Measurements from ENCODE around the gene AAK1.

The AAK1 gene

DNA sequence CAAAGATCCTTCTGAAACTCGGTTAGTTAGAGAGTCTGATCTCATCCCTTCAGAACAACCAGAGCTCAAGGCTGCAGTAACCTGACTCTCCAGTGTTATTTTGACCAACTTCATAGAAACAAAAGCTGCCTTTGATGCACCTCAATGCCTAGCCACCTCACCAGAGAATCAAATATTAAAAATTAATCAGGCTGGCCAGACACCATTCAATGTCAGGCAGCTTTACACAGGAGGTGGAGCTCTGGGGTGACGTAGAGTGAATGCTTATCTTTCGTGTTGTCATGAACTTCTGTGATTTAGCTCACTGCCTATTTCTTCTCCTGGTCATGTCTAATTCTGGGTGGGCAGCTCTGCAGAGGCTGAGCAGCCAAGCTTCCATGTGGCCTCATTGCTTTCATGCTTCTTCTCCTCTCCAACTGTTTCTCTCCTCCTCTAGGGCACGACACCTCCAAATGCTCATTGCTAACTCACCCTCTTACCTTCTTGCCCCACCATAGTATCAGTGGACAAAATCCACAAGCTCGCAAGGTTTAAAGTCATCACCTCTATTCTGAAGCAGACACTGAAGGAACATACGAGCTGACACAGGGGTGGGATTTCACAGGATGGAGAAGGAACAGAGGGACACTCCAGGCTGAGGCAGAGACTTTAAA lies 39.4 kb downstream of the AAK1 start:
- H3K4me3 ChIP-seq (ENCODE audit: low read depth, low read length), result no peak overlapping the region
- DNase-seq (ENCODE audit: low read depth), result no peak
- TF ChIP-seq, protein P1, sequence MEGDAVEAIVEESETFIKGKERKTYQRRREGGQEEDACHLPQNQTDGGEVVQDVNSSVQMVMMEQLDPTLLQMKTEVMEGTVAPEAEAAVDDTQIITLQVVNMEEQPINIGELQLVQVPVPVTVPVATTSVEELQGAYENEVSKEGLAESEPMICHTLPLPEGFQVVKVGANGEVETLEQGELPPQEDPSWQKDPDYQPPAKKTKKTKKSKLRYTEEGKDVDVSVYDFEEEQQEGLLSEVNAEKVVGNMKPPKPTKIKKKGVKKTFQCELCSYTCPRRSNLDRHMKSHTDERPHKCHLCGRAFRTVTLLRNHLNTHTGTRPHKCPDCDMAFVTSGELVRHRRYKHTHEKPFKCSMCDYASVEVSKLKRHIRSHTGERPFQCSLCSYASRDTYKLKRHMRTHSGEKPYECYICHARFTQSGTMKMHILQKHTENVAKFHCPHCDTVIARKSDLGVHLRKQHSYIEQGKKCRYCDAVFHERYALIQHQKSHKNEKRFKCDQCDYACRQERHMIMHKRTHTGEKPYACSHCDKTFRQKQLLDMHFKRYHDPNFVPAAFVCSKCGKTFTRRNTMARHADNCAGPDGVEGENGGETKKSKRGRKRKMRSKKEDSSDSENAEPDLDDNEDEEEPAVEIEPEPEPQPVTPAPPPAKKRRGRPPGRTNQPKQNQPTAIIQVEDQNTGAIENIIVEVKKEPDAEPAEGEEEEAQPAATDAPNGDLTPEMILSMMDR (IDR thresholded peaks at IDR 0.05; ENCODE audit: insufficient read depth, low read depth, low read length, missing control alignments), result no peak

DNA sequence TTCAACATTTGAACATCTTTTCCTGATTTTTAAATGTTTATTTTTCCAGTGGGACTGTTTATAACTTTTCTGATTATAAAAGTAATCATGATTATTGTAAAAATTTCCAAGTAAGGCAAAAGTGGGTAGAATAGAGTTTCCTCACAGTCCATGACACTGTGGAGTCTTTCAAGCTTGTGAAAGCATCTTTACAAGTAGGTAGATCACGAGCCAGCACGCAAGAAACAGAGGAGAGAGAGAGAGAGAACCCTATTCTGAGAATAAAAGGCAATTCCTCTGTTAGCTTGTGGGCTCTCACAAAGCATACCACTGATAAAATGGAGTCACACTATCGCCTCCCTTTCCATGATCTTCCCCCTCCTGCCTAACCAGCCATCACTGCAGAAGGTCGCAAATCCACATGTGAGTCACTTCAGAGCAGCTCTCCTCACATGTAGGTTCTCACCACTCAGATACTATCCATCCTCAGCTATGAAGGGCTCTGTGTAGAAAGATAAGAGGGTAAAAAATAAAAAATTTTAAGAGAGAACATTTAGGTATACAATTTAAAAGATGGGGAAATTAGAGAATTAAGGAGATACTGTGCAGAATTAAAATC lies 40.3 kb downstream of the AAK1 start:
- TF ChIP-seq, protein P1 (IDR thresholded peaks at IDR 0.05; ENCODE audit: insufficient read depth, low read depth, low read length, missing control alignments), result no peak
- DNase-seq (ENCODE audit: low read depth), result no peak
- H3K4me3 ChIP-seq (ENCODE audit: low read depth, low read length), result no peak overlapping the region

DNA sequence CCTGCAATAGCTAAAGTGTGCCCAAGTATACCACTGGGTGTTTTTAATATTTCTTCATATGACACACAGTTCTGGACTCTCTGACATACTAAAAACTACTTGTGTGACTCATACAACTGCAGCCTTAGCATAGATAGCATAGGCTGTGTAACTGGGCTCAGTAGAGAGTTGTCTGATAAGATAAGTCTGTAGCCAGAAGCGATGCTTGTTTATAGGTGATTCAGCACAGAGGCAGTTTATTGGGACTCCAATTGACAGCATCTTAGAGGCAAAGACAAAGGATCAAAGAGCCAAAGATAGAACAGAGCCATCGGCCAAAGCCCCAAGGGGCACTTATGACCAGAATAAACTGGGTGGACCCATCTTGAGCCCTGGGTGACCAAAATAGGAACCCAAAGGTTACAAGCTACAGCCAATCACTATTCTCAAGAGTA lies 42.3 kb downstream of the AAK1 start:
- DNase-seq (ENCODE audit: low read depth), result no peak
- H3K4me3 ChIP-seq (ENCODE audit: low read depth, low read length), result no peak overlapping the region
- TF ChIP-seq, protein P1 (IDR thresholded peaks at IDR 0.05; ENCODE audit: insufficient read depth, low read depth, low read length, missing control alignments), result no peak

DNA sequence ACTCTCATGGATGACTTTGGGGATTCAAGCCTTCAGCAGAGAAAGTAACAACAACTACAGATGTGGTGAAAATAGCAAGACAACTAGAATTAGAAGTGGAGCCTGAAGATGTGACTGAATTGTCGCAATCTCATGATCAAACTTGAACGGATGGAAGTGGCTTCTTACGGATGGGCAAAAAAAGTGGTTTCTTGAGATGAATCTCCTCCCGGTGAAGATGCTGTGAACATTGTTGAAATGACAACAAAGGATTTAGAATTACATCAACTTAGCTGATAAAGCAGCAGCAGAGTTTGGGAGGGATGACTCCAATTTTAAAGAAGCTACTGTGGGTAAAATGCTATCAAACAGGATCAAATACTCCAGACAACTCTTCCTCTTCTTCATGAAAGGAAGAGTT lies 43.1 kb downstream of the AAK1 start:
- DNase-seq (ENCODE audit: low read depth), result no peak
- H3K4me3 ChIP-seq (ENCODE audit: low read depth, low read length), result no peak overlapping the region
- TF ChIP-seq, protein P1 (IDR thresholded peaks at IDR 0.05; ENCODE audit: insufficient read depth, low read depth, low read length, missing control alignments), result no peak

- TF ChIP-seq, protein P1 (IDR thresholded peaks at IDR 0.05; ENCODE audit: insufficient read depth, low read depth, low read length, missing control alignments), result no peak
- no peak overlapping the region for H3K4me3 ChIP-seq (ENCODE audit: low read depth, low read length)
- DNase-seq (ENCODE audit: low read depth), result no peak
Measured at GRCh38 chr2:69597843-69598610, 45.5 kb downstream of the AAK1 start.

DNA sequence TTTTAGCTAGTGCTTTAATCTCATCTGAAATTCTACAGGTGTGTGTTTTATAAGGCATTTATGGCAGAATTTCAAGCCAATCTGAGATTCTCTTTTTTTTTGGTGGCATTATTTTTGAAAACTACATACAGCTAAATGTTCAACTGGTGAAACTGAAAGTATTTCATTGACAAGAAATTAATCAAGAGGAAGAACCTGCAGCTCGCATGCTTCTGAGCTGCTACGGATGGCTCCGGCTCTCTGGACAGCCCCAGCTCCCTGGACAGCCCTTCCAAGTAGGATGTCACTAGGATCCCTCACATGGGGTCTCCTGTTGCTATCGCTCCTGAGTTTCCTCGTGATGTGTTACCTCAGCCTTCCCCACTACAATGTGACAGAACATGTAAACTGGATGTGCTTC lies 46.4 kb downstream of the AAK1 start:
- peak overlapping the region; percentile 10; the same call in 1 of the 2 replicates for H3K4me3 ChIP-seq (ENCODE audit: low read depth, low read length)
- TF ChIP-seq, protein P1 (IDR thresholded peaks at IDR 0.05; ENCODE audit: insufficient read depth, low read depth, low read length, missing control alignments), result no peak
- DNase-seq (ENCODE audit: low read depth), result peak; percentile 15
